Amniotic stem cell (primary cell): Measurements from ENCODE around the gene RIGI.
"Not testable (repeated sequence)": the region's sequence is repeated elsewhere in the genome, so short reads cannot be mapped to it uniquely, and the experiment has no call there.

Experiments
- DNase-seq: peaks from one replicate; lab custom pipeline; 2025; lab: John Stamatoyannopoulos, UW

The RIGI gene

GRCh38 chr9:32526041-32526706 is at the start of gene RIGI:
RIGI (minus strand) TSS chr9:32526196; CDS start chr9:32526166, 30 bp downstream.
- DNase-seq = peak; percentile 86

- no peak for DNase-seq
These were observed 48.9 kb upstream of the RIGI start for GRCh38 chr9:32574858-32575257.

GRCh38 chr9:32573821-32574220 is 47.8 kb upstream of the RIGI start:
- DNase-seq = no peak

GRCh38 chr9:32572900-32573523 is 47.0 kb upstream of the RIGI start, which contains the start of gene NDUFB6:
NDUFB6 (minus strand) TSS chr9:32573159; CDS start chr9:32573060, 99 bp downstream.
- peak; percentile 84 for DNase-seq

- peak; percentile 65 for DNase-seq
These were observed 46.2 kb upstream of the RIGI start for GRCh38 chr9:32571969-32572899.

GRCh38 chr9:32570262-32570661 is 44.3 kb upstream of the RIGI start:
- no peak for DNase-seq

- no peak for DNase-seq
These were observed 40.8 kb upstream of the RIGI start for GRCh38 chr9:32566770-32567169.

- no peak for DNase-seq
These were observed 40.0 kb upstream of the RIGI start for GRCh38 chr9:32565967-32566366.

GRCh38 chr9:32558408-32558934 is 32.5 kb upstream of the RIGI start:
- no peak for DNase-seq

GRCh38 chr9:32554591-32554990 is 28.6 kb upstream of the RIGI start:
- DNase-seq = no peak

- no peak for DNase-seq
These were observed 28.1 kb upstream of the RIGI start for GRCh38 chr9:32554107-32554506.

GRCh38 chr9:32552172-32552872 is 26.3 kb upstream of the RIGI start, which contains the start of the genes SMIM27 and TOPORS:
SMIM27 (plus strand) TSS chr9:32552327; CDS start chr9:32552435, 108 bp downstream.
TOPORS (minus strand) TSS chr9:32552586; CDS start chr9:32552436, 150 bp downstream.
- DNase-seq = peak; percentile 87

GRCh38 chr9:32551276-32552051 is 25.5 kb upstream of the RIGI start:
- peak; percentile 13 for DNase-seq

GRCh38 chr9:32550562-32551275 is 24.7 kb upstream of the RIGI start:
- peak; percentile 77 for DNase-seq

GRCh38 chr9:32550150-32550561 is 24.2 kb upstream of the RIGI start:
- no peak for DNase-seq

GRCh38 chr9:32548213-32548612 is 22.2 kb upstream of the RIGI start:
- not testable (repeated sequence) for DNase-seq

- DNase-seq = no peak
These were observed 19.9 kb upstream of the RIGI start for GRCh38 chr9:32545884-32546283.

GRCh38 chr9:32543047-32543446 is 17.1 kb upstream of the RIGI start:
- no peak for DNase-seq

GRCh38 chr9:32533816-32534215 is 7.8 kb upstream of the RIGI start:
- no peak for DNase-seq

GRCh38 chr9:32533336-32533735 is 7.3 kb upstream of the RIGI start:
- DNase-seq = no peak
